Epithelial cell of esophagus (primary cell): Measurements from ENCODE around the gene NECAB2.
A peak's percentile ranks its signal among the peaks of the same experiment; 100 is the strongest.
"Not testable (repeated sequence)": the region's sequence is repeated elsewhere in the genome, so short reads cannot be mapped to it uniquely, and the experiment has no call there.

Source experiments
- DNase-seq: peaks from one replicate; pipeline ENCODE4 v3.0.0; 2010; ENCODE audit warnings: low read depth
- H3K4me3 ChIP-seq: 2 replicates; pipeline ENCODE4 v1.5.1; 2011; ENCODE audit warnings: mild to moderate bottlenecking, low read length, control low read depth
- TF ChIP-seq, protein P1 (sequence below): IDR thresholded peaks from 2 replicates; pipeline ENCODE4 v1.5.1; 2011; ENCODE audit warnings: low read depth, mild to moderate bottlenecking, low read length, control low read depth, inconsistent platforms; ENCODE audit not compliant: insufficient read depth; ENCODE audit errors: missing control alignments

NECAB2 gene

DNA sequence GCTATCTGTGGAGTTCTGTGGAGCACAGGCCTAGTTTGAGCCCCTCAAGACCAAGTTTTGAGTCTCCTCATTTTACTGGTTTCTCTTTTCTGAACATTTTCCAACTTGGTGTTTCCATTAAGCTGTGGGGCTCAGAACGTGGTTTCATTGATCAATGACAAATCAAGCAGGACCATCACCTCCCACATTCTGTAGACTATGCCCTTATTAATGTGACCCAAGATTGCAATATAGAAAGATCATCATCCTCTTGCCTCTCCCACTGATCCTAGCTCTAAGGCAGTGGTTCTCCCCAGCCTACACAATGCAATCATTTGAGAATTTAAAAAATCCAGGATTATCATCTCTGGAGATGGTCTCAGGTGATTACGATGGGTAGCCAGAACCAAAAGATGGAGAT lies 30.8 kb upstream of the NECAB2 start:
- TF ChIP-seq, protein P1, sequence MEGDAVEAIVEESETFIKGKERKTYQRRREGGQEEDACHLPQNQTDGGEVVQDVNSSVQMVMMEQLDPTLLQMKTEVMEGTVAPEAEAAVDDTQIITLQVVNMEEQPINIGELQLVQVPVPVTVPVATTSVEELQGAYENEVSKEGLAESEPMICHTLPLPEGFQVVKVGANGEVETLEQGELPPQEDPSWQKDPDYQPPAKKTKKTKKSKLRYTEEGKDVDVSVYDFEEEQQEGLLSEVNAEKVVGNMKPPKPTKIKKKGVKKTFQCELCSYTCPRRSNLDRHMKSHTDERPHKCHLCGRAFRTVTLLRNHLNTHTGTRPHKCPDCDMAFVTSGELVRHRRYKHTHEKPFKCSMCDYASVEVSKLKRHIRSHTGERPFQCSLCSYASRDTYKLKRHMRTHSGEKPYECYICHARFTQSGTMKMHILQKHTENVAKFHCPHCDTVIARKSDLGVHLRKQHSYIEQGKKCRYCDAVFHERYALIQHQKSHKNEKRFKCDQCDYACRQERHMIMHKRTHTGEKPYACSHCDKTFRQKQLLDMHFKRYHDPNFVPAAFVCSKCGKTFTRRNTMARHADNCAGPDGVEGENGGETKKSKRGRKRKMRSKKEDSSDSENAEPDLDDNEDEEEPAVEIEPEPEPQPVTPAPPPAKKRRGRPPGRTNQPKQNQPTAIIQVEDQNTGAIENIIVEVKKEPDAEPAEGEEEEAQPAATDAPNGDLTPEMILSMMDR, result no peak
- no peak for DNase-seq
- H3K4me3 ChIP-seq, result no peak overlapping the region

- H3K4me3 ChIP-seq, result no peak overlapping the region
- TF ChIP-seq, protein P1, result no peak
- DNase-seq, result peak; percentile 32
Measured at GRCh38 chr16:83937922-83938885, 29.8 kb upstream of the NECAB2 start.

DNA sequence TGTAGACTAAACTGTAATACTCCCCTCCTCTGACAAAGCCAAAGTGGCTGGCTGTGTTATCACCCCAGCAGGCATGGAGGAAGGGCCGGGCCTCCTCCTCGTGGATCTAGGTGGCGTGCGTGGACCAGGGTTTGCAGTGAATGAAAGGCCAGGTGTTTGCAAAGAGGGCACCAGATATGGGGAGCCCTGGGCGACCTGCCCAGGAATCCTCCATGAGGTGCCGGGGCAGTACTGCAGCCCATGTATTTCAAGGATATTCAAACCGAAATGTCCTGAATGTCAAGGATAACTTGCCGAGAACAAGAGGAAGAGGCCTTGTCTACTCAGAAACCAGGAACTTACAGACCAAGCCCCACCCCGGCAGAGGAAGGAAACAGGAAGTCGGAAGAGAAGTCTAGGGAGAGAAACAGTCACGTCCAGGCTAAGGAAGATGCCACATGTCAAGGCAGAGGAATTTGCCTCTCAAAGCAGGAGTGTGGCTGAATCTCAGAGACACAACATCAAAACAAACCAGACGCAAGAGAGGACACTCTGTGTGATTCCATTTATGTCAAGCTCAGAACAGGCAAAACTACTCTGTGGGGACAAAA lies 28.7 kb upstream of the NECAB2 start:
- TF ChIP-seq, protein P1, result no peak
- no peak overlapping the region for H3K4me3 ChIP-seq
- DNase-seq, result no peak

GRCh38 chr16:83940119-83940518 lies 27.9 kb upstream of the NECAB2 start:
- TF ChIP-seq, protein P1, result no peak
- no peak for DNase-seq
- H3K4me3 ChIP-seq, result no peak overlapping the region

DNA sequence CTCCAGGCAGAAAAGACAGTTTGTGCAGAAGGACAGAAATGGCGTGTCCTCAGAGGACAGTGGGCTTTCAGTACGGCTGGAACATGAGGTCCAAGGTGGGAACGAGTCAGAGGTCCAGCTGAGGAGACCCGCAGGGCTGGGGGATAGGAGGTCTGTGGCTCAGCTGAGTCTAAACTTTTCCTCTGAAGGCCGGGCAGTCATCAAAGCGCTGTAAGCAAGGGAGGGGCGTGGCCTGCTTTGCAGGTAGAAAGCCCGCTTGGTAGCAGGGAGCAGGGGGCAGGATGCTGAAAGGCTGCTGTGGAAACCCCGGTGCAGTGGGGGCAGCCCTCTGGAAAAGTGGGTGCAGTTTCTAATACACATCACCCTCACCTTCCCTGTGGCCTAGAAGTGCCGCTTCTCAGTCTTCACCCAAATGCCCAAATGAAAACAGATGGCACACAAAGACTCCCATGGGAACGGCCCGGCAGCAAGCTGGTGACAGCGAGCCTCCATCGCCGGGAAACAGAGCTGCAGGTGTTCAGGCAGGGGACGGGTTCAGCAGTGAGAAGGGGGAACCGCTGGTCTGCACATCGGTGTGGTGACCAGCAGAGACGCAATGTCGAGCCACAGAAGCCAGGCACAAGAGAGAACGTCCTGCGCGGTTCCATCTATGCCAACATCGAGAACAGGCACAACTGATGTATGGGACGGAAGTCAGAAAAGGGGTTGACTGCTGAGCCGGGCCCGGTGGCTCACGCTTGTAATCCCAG lies 27.2 kb upstream of the NECAB2 start:
- no peak overlapping the region for H3K4me3 ChIP-seq
- TF ChIP-seq, protein P1, result no peak
- DNase-seq, result no peak

DNA sequence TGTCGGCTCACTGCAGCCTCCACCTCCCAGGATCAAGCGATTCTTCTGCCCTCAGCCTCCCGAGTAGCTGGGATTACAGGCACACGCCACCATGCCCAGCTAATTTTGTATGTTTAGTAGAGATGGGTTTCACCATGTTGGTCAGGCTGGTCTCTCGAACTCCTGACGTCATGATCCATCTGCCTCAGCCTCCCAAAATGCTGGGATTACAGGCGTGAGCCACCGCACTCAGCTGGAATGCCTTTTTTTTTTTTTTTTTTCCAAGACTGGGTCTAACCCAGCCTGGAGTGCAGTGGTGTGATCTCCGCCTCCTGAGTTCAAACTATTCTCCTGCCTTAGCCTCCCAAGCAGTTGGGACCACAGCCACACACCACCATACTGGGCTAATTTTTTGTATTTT lies 26.5 kb upstream of the NECAB2 start:
- not testable (repeated sequence) for DNase-seq, H3K4me3 ChIP-seq

DNA sequence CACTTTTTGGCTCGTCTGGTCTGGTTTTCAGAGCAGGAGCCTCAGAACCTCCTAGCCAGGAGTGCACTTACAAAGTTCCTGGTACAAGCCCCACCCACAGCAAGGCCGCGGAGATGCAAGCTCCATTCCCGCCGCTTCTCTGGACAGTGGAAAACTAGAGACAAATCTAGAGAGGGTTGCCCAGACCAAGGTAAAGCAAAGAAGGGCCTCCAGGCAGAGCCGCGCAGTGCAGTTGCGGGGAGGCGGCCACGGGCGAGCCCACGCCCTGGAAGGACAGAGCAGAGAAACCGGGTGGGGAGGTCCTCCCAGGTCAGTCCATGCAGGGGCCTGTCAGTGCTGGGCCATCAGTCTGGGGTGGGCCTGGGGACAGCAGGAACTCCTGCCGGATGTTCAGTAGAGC lies 26.0 kb upstream of the NECAB2 start:
- TF ChIP-seq, protein P1, result no peak
- no peak for DNase-seq
- H3K4me3 ChIP-seq, result no peak overlapping the region
